HG03457 (cell line): ENCODE results near the gene HOXB7.

ENCODE experiments used
- ATAC-seq: cut with Tn5 transposase; IDR thresholded peaks from one replicate; pipeline ENCODE4 v1.9.1; 2021; ENCODE audit warnings: moderate number of reproducible peaks; ENCODE audit not compliant: unreplicated experiment

The HOXB7 gene

DNA sequence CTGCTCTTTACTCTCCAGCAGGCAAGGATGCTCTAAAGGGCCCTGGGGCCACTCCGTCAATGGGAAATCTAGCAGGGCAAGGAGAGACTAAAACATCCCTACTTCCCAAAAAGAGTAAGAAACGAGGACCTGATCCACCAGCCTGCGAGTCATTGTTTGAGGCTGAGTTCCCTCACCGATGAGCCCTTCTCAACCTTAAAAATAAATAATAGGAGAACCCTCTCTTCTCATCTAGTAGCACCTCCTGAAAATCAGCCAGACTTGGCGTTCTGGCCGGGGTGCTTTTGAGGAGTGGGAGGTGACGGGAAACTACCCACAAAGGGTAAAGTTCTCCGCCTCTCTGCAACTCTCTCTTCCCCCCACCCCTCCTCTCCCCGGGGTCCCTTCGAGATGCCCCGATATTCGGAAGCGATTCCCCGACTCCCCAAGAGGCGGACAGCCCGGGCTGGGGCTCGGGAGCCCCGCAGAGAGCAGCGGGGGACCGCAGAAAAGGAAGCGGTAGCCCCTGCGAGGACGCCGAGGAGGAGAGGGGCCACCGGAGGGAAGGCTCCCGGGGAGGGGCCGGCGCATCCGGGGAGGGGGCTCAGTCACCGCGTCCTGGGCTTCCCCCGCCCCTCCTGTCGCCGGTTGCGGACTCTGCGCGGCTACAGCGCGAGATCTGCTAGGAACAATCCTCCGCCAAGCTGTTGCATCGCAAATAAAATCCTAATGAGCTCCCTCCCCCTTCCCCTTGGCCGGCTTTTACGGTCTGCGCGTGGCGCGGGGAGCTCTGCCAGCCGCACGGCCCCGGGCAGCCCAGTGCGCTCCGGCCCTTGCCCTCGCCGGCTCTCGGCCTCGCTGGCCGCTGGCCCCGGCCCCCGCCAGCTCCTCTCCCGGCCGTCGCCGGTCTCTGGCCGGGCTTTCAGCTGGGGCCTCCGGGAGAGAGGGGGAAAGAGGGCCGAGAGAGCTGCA is 14.0 kb upstream of the HOXB7 start:
- no peak for ATAC-seq

GRCh38 chr17:48624118-48624517 is 13.3 kb upstream of the HOXB7 start:
- no peak for ATAC-seq

- no peak for ATAC-seq
Observed at GRCh38 chr17:48623583-48623982, 12.8 kb upstream of the HOXB7 start.

GRCh38 chr17:48622857-48623256 is 12.0 kb upstream of the HOXB7 start:
- no peak for ATAC-seq

DNA sequence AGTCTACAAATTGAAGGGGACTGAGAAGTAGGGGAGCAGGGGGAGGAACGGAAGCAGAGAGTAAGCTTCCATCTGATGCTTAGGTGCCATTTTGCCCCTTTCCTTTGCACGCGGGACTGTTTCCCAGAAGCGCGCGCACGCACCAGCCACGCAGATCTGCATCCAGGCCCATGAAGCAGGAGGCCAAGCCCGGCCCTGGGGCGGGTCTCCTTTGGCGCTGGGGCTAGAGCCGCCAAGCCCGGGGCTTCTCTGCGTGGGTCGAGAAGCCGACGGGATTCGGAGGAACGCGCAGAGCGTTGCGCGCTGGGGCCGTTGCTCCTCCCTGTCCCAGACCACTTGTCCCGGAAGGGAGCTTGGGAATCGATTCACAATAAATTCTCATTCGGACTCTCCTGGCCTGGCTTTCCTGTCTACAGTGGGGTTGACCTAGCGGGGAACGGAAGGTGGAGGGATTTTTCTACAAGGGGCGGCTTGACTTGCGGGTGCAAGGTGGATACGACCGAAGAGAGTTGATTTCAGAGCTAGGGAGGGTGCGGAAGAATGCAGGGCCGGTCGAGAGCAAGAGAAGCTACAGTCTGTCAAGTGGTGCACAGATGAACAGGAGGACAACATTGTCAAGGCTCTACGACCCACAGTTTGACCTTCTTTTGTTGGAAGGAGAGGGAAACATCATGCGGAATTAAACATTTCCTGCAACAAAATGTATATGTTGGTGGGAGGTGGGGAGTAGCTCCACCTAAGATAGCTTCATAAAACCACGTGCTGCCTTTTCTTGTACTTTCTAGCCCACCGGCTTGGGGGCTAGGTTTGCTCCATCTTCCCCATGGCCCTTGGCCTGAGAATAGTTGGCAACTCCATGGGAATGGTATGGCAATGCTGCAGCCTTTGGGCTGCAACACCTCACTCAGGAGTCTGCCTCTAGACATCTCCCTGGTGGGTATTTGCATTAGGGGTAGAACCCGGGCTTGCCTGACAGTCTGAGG is 10.9 kb upstream of the HOXB7 start:
- ATAC-seq: no peak

DNA sequence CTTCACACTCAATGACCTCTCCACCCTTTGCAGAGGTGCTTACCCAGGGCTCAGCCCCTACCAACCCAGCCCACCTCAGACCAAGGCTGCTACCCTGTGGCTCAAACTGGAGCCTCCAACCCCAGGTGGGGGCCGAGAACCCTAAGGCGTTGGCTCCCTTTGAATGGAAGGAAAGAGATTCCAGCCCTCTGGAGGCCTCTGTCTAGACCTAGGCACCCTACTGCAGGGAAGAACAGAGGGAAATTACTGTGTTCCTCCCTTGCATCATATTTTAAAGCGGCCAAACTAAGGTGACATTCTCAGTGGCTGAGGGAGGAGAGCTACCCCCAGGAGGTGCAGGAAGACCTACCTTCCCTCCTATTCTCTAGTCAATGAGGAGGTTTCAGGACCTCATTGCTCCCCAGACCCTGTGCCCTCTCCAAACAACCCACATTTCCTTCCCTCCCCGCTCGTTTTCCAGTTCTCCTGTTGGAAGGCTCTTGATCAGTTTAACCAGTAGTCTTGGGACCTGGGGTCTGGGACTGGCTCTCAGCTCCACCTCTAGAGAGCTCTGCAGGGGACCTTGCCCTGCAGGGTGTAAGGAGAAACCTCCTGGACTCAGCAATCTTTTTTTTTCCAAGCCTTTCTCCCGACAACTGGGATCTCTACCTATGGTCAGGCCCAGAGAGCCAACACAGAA is 9.8 kb upstream of the HOXB7 start:
- no peak for ATAC-seq

DNA sequence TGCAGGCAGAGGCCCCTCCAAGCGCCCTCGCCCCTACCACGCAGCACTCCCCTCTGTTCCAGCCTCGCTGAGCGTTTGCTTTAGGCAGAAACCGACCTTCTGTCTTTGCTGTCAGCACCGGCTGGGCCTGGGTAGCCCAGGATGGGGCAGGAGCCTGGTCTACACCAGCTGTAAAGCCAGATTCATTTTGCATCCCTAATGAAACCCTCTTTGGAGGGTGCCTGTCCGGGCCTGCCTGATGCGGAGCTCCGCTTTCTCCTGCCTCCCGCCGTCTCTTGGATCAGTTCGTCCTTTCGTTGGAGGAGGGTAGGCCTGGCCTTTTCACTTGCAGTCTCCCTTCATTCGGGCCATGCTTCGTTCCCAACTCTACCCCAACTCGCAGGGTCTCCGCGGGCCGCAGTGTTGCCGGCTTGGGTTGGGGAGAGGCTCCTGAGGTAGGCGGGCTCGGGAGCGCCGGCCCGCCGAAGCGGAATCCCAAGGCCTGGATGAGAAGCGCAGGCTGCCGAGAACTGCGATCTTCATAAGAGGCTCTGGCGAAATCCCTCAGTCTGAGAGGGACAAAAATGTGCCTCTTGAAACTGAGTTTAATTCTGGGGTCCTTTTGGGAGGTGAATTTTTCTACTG is 9.1 kb upstream of the HOXB7 start:
- no peak for ATAC-seq

- no peak for ATAC-seq
Observed at GRCh38 chr17:48618256-48618896, 7.6 kb upstream of the HOXB7 start.

DNA sequence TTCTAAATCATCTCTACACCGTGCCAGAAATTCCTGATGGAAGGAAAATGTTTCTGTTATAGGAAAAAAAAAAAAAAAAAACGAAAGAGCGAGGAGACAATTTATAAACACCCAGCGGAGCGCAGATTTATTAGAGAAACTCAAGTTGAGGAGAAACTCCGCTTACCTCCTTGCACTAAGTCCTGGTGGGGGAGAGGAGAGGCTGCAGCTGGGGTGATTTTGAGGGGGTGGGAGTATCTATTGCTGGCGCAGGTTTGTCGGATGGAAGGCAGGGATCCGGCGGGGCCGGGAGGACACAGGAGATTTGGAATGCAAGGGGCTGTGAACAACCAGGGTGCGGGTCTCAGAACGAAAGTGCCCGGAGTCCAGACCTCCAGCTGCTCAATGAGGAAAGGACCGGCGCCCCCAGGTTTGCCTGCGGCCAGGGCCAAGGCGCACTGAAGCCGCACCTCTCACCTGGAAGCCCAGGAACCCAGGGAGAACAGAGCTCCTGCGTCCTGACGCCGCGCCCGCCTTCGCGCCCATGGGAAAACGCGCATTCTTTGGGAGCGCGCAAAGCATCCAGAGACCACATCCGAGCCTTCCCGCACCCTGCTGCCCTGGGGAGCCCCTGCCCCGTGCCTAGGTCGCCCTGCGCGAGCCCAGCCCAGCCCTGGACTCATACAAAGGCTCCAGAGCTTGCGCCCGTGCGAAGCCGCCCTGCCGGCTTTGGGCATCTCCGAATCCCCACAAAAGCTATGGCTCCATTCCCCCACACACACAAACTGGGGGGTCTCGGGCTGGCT is 6.8 kb upstream of the HOXB7 start:
- no peak for ATAC-seq

DNA sequence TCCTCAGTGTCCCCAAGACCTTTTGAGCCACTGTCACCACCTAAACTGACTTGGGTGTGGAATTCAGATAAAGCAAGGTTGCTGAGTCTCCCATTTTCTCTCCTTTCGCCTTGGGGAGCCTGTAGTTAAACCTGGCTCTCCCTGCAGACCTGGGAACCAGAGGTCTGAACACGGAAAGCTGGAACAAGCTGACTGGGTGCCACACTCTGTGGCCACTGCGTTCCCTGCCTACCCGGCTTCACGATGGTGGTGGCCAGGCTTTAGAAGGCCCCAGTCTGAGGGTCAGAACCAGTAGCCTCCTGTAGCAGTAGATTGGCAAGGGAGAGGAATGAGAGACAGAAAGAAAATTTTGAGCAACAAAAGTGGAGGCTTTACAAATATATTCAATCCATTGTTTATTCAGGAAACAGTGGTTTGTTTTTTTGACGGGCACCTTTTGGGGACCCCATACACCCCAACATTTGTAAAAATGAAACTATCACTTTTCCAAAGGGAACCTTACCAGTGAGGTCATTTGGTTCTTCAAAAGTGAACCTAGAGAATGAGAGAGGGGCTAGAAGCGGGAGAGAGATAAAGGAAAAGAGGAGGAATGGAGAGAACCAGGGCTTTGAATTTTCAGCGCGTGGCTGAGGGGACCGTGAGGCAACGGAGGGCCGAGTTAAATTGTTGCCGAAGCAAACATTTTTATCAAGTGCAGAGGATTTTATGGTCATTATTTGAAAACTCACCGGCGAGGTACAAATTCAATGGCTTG is 6.1 kb upstream of the HOXB7 start:
- no peak for ATAC-seq

GRCh38 chr17:48615963-48616716 is 5.3 kb upstream of the HOXB7 start:
- no peak for ATAC-seq

GRCh38 chr17:48615047-48615962 is 4.5 kb upstream of the HOXB7 start, which contains the start of gene HOXB8:
Gene HOXB8, minus strand, starts transcription at chr17:48615292. Its CDS starts 588 bp downstream, at chr17:48614704.
- ATAC-seq: no peak

GRCh38 chr17:48613862-48614694 is 3.3 kb upstream of the HOXB7 start:
- no peak for ATAC-seq

GRCh38 chr17:48612854-48613691 is 2.3 kb upstream of the HOXB7 start:
- no peak for ATAC-seq

GRCh38 chr17:48612456-48612853 is 1.6 kb upstream of the HOXB7 start:
- ATAC-seq: no peak
